CD4-positive, alpha-beta T cell treated with Interleukin-4 for 4 hours (primary cell): Measurements from ENCODE around the gene ZNF20.
"Not testable (repeated sequence)": the region's sequence is repeated elsewhere in the genome, so short reads cannot be mapped to it uniquely, and the experiment has no call there.

ENCODE experiments used
- DNase-seq: peaks from one replicate; pipeline ENCODE4 v3.0.0-alpha.2; 2020

The ZNF20 gene

GRCh38 chr19:12111943-12112637, 28.1 kb downstream of the ZNF20 start:
- DNase-seq: no peak

GRCh38 chr19:12111176-12111575, 29.0 kb downstream of the ZNF20 start:
- no peak for DNase-seq

GRCh38 chr19:12103909-12104308, 36.2 kb downstream of the ZNF20 start:
- DNase-seq: not testable (repeated sequence)

- DNase-seq: no peak
These were observed 42.1 kb downstream of the ZNF20 start for GRCh38 chr19:12098040-12098439.

GRCh38 chr19:12095111-12095790, 44.9 kb downstream of the ZNF20 start:
- no peak for DNase-seq

- DNase-seq: no peak
These were observed 46.4 kb downstream of the ZNF20 start for GRCh38 chr19:12093777-12094176.

GRCh38 chr19:12092956-12093355, 47.2 kb downstream of the ZNF20 start:
- no peak for DNase-seq

GRCh38 chr19:12092065-12092867, 47.9 kb downstream of the ZNF20 start:
- peak; percentile 28 for DNase-seq

- peak; percentile 50 for DNase-seq
These were observed 49.3 kb downstream of the ZNF20 start for GRCh38 chr19:12090807-12091206.

- no peak for DNase-seq
These were observed 54.9 kb downstream of the ZNF20 start for GRCh38 chr19:12085074-12085818.

GRCh38 chr19:12083336-12083735, 56.8 kb downstream of the ZNF20 start:
- DNase-seq: not testable (repeated sequence)
